ENCODE measurements around the gene HOXC13.

GRCh38 chr12:53975479-53976152 is 37.0 kb downstream of the HOXC13 start:
- no peak for TF ChIP-seq EZH2phosphoT487 (IDR thresholded peaks at IDR 0.05; ENCODE audit: borderline replicate concordance, low read depth, low read length)
- no peak for TF ChIP-seq CTCF (conservative IDR thresholded peaks at IDR 0.05; ENCODE audit: low read length)
